22Rv1 (cell line): ENCODE results near the gene EXOC4.

Experiments
- CTCF ChIP-seq: fragments of 450-650 bp; IDR thresholded peaks from 2 replicates; pipeline ENCODE4 v1.5.1; 2017; ENCODE audit warnings: mild to moderate bottlenecking
- ZFX ChIP-seq: fragments of 450-650 bp; IDR thresholded peaks from 2 replicates; pipeline ENCODE4 v1.6.1; 2017; ENCODE audit warnings: antibody characterized with exemption, borderline replicate concordance

GRCh38 chr7:133937786-133938185, 684.9 kb downstream of the EXOC4 start:
- no peak for TF ChIP-seq ZFX
- no peak for TF ChIP-seq CTCF
